HepG2 (cell line): ENCODE results near the gene ZNF814. TPM values are rescaled to one million over a fixed set of nuclear protein-coding genes. Genes with fewer than 3 reads are reported as not detected.

ENCODE experiments used
- ATAC-seq: fragments of 200-7000 bp; cut with Tn5 transposase; 3 replicates; pipeline ENCODE4 v1.9.1; 2020; ENCODE audit warnings: mild to moderate bottlenecking, moderate library complexity
- BruUV-seq: library from RNA; stranded (reverse); fragments of 400-500 nt; replicated peaks from 2 replicates; lab custom pipeline; 2021; lab: Mats Ljungman, UMichigan
- CTCF ChIA-PET: fragments of 300-600 bp; formaldehyde crosslinking; extraction: SDS; loops from one replicate; lab custom pipeline; 2021; ENCODE audit warnings: low total read pairs, inconsistent platforms, low intra/inter-chr PET ratio; lab: Yijun Ruan, JAX
- POLR2A ChIA-PET: fragments of 350-600 bp; sonication (Branson Sonifier 250); formaldehyde crosslinking; loops from one replicate; lab custom pipeline; 2020; ENCODE audit warnings: antibody characterized with exemption, inconsistent platforms; lab: Yijun Ruan, JAX
- DNase-seq: peaks from one replicate; pipeline ENCODE4 v3.0.0-alpha.2; 2015; ENCODE audit warnings: low spot score
- FAIRE-seq: peaks from 3 replicates; lab custom pipeline; 2011; peaks lifted over from hg19 to GRCh38; lab: Jason Lieb, UNC
- H2AFZ ChIP-seq: one replicate; pipeline ENCODE4 v1.6.1; 2011; ENCODE audit warnings: low read length, inconsistent platforms
- H3K27ac ChIP-seq: fragments of 300-600 bp; 3 replicates; pipeline ENCODE4 v1.8.0; 2011; ENCODE audit warnings: mixed run types, mild to moderate bottlenecking, mixed read lengths, low read length, inconsistent platforms; ENCODE audit not compliant: insufficient read depth; ENCODE audit errors: extremely low read length
- H3K27me3 ChIP-seq, 2 experiments: fragments of 200-600 bp in 1 of 2; 2 replicates in 1 of 2; 3 replicates in 1 of 2; pipeline versions ENCODE4 v1.6.0 to v1.8.0; 2011; ENCODE audit warnings: low read length in 2 of 2, mild to moderate bottlenecking in 2 of 2, moderate library complexity in 2 of 2, inconsistent platforms in 1 of 2; ENCODE audit not compliant: insufficient read depth in 2 of 2, control insufficient read depth in 1 of 2
- H3K36me3 ChIP-seq, 2 experiments: fragments of 200-600 bp in 1 of 2; replicated peaks in 1 of 2; 2 replicates in 1 of 2; 3 replicates in 1 of 2; pipeline versions ENCODE4 v1.5.1 to v1.8.0; 2011; ENCODE audit warnings: low read length in 2 of 2, inconsistent platforms in 1 of 2; ENCODE audit not compliant: insufficient read depth in 2 of 2, control insufficient read depth in 1 of 2
- H3K4me1 ChIP-seq: 2 replicates; pipeline ENCODE4 v1.5.1; 2012; ENCODE audit warnings: low read length, inconsistent platforms; ENCODE audit not compliant: insufficient read depth
- H3K4me2 ChIP-seq: 2 replicates; pipeline ENCODE4 v1.6.0; 2011; ENCODE audit warnings: low read depth, low read length, inconsistent platforms
- H3K4me3 ChIP-seq, 3 experiments: fragments of 200-600 bp in 1 of 3; sonication (generic), shearing (Covaris generic) in 1 of 3; replicated peaks in 1 of 3; 2 replicates each; pipeline ENCODE4 v1.5.1; 2011 to 2016; ENCODE audit warnings: low read length in 3 of 3, inconsistent platforms in 2 of 3, low read depth in 2 of 3, mild to moderate bottlenecking in 2 of 3, control low read depth in 1 of 3, mixed read lengths in 1 of 3; ENCODE audit not compliant: insufficient read depth in 1 of 3
- H3K79me2 ChIP-seq: one replicate; pipeline ENCODE4 v1.6.1; 2011; ENCODE audit warnings: low read length, inconsistent platforms; ENCODE audit not compliant: insufficient read depth
- H3K9ac ChIP-seq: 2 replicates; pipeline ENCODE4 v1.6.0; 2011; ENCODE audit warnings: mild to moderate bottlenecking, low read depth, low read length, inconsistent platforms; ENCODE audit not compliant: insufficient read depth
- H3K9me3 ChIP-seq: 2 replicates; pipeline ENCODE4 v1.5.1; 2012; ENCODE audit warnings: mild to moderate bottlenecking, low read length
- H4K20me1 ChIP-seq: 2 replicates; pipeline ENCODE4 v1.6.0; 2011; ENCODE audit warnings: inconsistent platforms, mild to moderate bottlenecking, low read length, moderate library complexity; ENCODE audit not compliant: insufficient read depth
- CEBPB ChIP-seq: IDR thresholded peaks from 2 replicates; pipeline ENCODE4 v1.6.1; 2011; ENCODE audit warnings: low read depth, low read length, improper control_type of control experiment, borderline replicate concordance
- RBFOX2 ChIP-seq: fragments of 200-400 bp; formaldehyde crosslinking; IDR thresholded peaks from 2 replicates; pipeline ENCODE4 v1.6.1; 2017; ENCODE audit warnings: low read depth, mild to moderate bottlenecking, low read length
- ZNF17 ChIP-seq: sonication (generic); formaldehyde crosslinking; IDR thresholded peaks from 2 replicates; pipeline ENCODE4 v1.5.0; 2020; ENCODE audit warnings: mild to moderate bottlenecking, missing genetic modification reagents
- ZNF263 ChIP-seq: sonication (generic); formaldehyde crosslinking; IDR thresholded peaks from 2 replicates; pipeline ENCODE4 v1.4.0; 2020; ENCODE audit warnings: missing genetic modification reagents
- WGBS: methylation state at CpG from one replicate; pipeline ENCODE4 v1.1.6; 2017; ENCODE audit warnings: low lambda C conversion rate; 5-methylcytosine and 5-hydroxymethylcytosine counted together
- in situ Hi-C: cut with HindIII; loops from 2 replicates; pipeline ENCODE4 v1.10.0; 2017; ENCODE audit warnings: low pct_unique_long_range_greater_than_20kb; ENCODE audit not compliant: extremely low pct_ligation_motif_present
- intact Hi-C: fragments of 100-400 bp; cut with micrococcal nuclease; formaldehyde crosslinking; loops from one replicate; pipeline ENCODE4 v1.10.0; 2022; ENCODE audit not compliant: unreplicated experiment
- polyA plus RNA-seq, 8 experiments: library from polyadenylated mRNA; depleted of rRNA in 3 of 8; stranded (reverse) in 7 of 8; unstranded in 1 of 8; fragments of >200 nt; fragmentation: Illumina TruSeq in 4 of 8; extraction: Trizol in 4 of 8; gene quantifications; 2 replicates each; pipeline versions ENCODE4 v1.2.1 to v1.2.3, GENCODE V29; 2011 to 2016; ENCODE audit warnings: low read depth in 4 of 8, missing spikeins in 1 of 8, mixed read lengths in 1 of 8; ENCODE audit not compliant: insufficient read depth in 1 of 8
- total RNA-seq, 5 experiments: library from RNA; depleted of rRNA; stranded (reverse); fragments of >200 nt; fragmentation: Illumina TruSeq; extraction: Trizol; gene quantifications; 2 replicates each; pipeline ENCODE4 v1.2.3, GENCODE V29; 2016; ENCODE audit warnings: low read depth in 1 of 5
- TF ChIP-seq, protein P1 (sequence below): sonication (generic); formaldehyde crosslinking; conservative IDR thresholded peaks from 2 replicates; pipeline ENCODE4 v1.4.0; 2020; ENCODE audit warnings: mild to moderate bottlenecking, missing genetic modification reagents, moderate library complexity

The ZNF814 gene
- total and polyA plus RNA-seq, 2 of the 13 experiments (the other 11 are each of a cell fraction or from before 2014, with no cell fraction given) = 2.5 to 3.4 TPM

DNA sequence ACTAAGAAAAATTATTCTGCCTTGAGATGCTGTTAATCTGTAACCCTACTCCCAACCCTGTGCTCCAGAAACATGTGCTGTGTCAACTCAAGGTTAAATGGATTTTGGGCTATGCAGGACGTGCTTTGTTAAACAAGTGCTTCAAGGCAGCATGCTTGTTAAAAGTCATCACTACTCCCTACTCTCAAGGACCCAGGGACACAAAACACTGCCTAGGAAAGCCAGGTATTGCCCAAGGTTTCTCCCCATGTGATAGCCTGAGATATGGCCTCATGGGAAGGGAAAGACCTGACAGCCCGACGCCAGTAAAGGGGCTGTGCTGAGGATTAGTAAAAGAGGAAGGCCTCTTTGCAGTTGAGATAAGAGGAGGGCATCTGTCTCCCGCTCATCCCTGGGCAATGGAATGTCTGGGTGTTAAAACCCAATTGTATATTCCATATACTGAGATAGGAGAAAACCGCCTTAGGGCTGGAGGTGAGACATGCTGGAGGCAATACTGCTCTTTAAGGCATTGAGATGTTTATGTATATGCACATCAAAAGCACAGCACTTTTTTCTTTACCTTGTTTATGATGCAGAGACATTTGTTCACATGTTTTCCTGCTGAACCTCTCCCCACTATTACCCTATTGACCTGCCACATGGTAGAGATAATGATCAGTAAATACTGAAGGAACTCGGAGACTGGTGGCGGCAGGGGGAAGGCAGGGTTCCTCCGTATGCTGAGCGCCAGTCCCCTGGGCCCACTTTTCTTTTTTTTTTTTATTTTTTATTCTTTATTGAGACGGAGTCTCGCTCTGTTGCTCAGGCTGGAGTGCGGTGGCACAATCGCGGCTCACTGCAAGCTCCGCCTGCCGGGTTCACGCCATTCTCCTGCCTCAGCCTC lies 78.2 kb downstream of the ZNF814 start (continued):
- TF ChIP-seq, protein P1, sequence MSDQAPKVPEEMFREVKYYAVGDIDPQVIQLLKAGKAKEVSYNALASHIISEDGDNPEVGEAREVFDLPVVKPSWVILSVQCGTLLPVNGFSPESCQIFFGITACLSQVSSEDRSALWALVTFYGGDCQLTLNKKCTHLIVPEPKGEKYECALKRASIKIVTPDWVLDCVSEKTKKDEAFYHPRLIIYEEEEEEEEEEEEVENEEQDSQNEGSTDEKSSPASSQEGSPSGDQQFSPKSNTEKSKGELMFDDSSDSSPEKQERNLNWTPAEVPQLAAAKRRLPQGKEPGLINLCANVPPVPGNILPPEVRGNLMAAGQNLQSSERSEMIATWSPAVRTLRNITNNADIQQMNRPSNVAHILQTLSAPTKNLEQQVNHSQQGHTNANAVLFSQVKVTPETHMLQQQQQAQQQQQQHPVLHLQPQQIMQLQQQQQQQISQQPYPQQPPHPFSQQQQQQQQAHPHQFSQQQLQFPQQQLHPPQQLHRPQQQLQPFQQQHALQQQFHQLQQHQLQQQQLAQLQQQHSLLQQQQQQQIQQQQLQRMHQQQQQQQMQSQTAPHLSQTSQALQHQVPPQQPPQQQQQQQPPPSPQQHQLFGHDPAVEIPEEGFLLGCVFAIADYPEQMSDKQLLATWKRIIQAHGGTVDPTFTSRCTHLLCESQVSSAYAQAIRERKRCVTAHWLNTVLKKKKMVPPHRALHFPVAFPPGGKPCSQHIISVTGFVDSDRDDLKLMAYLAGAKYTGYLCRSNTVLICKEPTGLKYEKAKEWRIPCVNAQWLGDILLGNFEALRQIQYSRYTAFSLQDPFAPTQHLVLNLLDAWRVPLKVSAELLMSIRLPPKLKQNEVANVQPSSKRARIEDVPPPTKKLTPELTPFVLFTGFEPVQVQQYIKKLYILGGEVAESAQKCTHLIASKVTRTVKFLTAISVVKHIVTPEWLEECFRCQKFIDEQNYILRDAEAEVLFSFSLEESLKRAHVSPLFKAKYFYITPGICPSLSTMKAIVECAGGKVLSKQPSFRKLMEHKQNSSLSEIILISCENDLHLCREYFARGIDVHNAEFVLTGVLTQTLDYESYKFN (CRISPR knock-in tag) = peak; percentile 64; the same call in 1 of the 2 replicates

- no peak for FAIRE-seq
- H3K9ac ChIP-seq = no peak overlapping the region
- in situ Hi-C loops (no loop called here), intact Hi-C loops (no loop called here)
- no TSS peak for BruUV-seq
- ATAC-seq = no peak
- H3K4me2 ChIP-seq = no peak overlapping the region
- peaks cover 3% of the 10 kb centered on the region; the same call in 1 of the 2 replicates for H4K20me1 ChIP-seq
- POLR2A ChIA-PET = interaction anchor here (0.6 kb wide), 1 partner anchor 17 kb away, joined by 3 read pairs; no protein-coding TSS in a partner anchor
- 91% methylated on average over 2 of the region's 2 CpGs for WGBS
- no peak overlapping the region for H2AFZ ChIP-seq
- H3K27me3 ChIP-seq = no peaks in the 10 kb centered on the region
- H3K9me3 ChIP-seq = no peaks in the 10 kb centered on the region
- DNase-seq = no peak
- H3K79me2 ChIP-seq = peaks cover 5% of the 10 kb centered on the region
- H3K4me3 ChIP-seq = no peak overlapping the region
- peaks cover 39% of the 10 kb centered on the region for H3K4me1 ChIP-seq
- no peak overlapping the region for H3K27ac ChIP-seq
- no peak for TF ChIP-seq ZNF17 (CRISPR knock-in tag)
- peak; percentile 42; the same call in 1 of the 2 replicates for TF ChIP-seq CEBPB
- 0 out of 2 replicates have a peak, but pooled peaks have one; percentile 30 for TF ChIP-seq ZNF263
- 0 out of 2 replicates have a peak, but pooled peaks have one; percentile 14 for TF ChIP-seq RBFOX2
- CTCF ChIA-PET = no interaction called here
- peaks cover 10 to 23% of the 10 kb centered on the region in 2 experiments; a peak in 4 of 5 replicates for H3K36me3 ChIP-seq
Observed at GRCh38 chr19:57807541-57807940, 81.3 kb downstream of the ZNF814 start.
